GM23338 (cell line): ENCODE results near the gene DOCK11.

Experiments
- EZH2 ChIP-seq: fragments of 200-600 bp; sonication (generic); IDR thresholded peaks from one replicate; pipeline ENCODE4 v1.8.0; 2017; ENCODE audit warnings: antibody characterized with exemption, mild to moderate bottlenecking, low read depth; ENCODE audit not compliant: unreplicated experiment
- JUNB ChIP-seq: IDR thresholded peaks from one replicate; pipeline ENCODE4 v1.6.1; 2016; ENCODE audit warnings: antibody characterized with exemption; ENCODE audit not compliant: unreplicated experiment
- POLR2AphosphoS5 ChIP-seq: IDR thresholded peaks from 2 replicates; pipeline ENCODE4 v1.6.1; 2016; ENCODE audit warnings: antibody characterized with exemption, low read depth
- TF ChIP-seq, protein P1 (sequence below), 2 experiments: fragments of 200-600 bp in 1 of 2; sonication (generic) in 1 of 2; conservative IDR thresholded peaks; 2 replicates each; pipeline versions ENCODE4 v1.5.1 to v1.6.1; 2016 to 2017; ENCODE audit warnings: antibody characterized with exemption in 2 of 2, low read depth in 2 of 2, mild to moderate bottlenecking in 2 of 2, moderate library complexity in 1 of 2
- TF ChIP-seq, protein P2 (sequence below): IDR thresholded peaks from one replicate; pipeline ENCODE4 v1.6.1; 2018; ENCODE audit warnings: antibody characterized with exemption; ENCODE audit not compliant: unreplicated experiment

GRCh38 chrX:118688935-118689334, 193.3 kb downstream of the DOCK11 start:
- TF ChIP-seq, protein P1, sequence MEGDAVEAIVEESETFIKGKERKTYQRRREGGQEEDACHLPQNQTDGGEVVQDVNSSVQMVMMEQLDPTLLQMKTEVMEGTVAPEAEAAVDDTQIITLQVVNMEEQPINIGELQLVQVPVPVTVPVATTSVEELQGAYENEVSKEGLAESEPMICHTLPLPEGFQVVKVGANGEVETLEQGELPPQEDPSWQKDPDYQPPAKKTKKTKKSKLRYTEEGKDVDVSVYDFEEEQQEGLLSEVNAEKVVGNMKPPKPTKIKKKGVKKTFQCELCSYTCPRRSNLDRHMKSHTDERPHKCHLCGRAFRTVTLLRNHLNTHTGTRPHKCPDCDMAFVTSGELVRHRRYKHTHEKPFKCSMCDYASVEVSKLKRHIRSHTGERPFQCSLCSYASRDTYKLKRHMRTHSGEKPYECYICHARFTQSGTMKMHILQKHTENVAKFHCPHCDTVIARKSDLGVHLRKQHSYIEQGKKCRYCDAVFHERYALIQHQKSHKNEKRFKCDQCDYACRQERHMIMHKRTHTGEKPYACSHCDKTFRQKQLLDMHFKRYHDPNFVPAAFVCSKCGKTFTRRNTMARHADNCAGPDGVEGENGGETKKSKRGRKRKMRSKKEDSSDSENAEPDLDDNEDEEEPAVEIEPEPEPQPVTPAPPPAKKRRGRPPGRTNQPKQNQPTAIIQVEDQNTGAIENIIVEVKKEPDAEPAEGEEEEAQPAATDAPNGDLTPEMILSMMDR (conservative IDR thresholded peaks at IDR 0.05; ENCODE audit: low read depth in 2 of 2) = no peak
- TF ChIP-seq EZH2 (no peak), POLR2AphosphoS5 (no peak), JUNB (no peak)
- TF ChIP-seq, protein P2, sequence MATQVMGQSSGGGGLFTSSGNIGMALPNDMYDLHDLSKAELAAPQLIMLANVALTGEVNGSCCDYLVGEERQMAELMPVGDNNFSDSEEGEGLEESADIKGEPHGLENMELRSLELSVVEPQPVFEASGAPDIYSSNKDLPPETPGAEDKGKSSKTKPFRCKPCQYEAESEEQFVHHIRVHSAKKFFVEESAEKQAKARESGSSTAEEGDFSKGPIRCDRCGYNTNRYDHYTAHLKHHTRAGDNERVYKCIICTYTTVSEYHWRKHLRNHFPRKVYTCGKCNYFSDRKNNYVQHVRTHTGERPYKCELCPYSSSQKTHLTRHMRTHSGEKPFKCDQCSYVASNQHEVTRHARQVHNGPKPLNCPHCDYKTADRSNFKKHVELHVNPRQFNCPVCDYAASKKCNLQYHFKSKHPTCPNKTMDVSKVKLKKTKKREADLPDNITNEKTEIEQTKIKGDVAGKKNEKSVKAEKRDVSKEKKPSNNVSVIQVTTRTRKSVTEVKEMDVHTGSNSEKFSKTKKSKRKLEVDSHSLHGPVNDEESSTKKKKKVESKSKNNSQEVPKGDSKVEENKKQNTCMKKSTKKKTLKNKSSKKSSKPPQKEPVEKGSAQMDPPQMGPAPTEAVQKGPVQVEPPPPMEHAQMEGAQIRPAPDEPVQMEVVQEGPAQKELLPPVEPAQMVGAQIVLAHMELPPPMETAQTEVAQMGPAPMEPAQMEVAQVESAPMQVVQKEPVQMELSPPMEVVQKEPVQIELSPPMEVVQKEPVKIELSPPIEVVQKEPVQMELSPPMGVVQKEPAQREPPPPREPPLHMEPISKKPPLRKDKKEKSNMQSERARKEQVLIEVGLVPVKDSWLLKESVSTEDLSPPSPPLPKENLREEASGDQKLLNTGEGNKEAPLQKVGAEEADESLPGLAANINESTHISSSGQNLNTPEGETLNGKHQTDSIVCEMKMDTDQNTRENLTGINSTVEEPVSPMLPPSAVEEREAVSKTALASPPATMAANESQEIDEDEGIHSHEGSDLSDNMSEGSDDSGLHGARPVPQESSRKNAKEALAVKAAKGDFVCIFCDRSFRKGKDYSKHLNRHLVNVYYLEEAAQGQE = no peak
